Ishikawa (cell line): ENCODE results near the gene BIK.

Experiments used
- CEBPB ChIP-seq: IDR thresholded peaks from 2 replicates; pipeline ENCODE4 v1.6.1; 2012
- CREB1 ChIP-seq: IDR thresholded peaks from 2 replicates; pipeline ENCODE4 v1.6.1; 2012; ENCODE audit warnings: low read depth
- EGR1 ChIP-seq: IDR thresholded peaks from 2 replicates; pipeline ENCODE4 v1.6.1; 2012
- EP300 ChIP-seq: IDR thresholded peaks from 2 replicates; pipeline ENCODE4 v1.6.1; 2012; ENCODE audit warnings: borderline replicate concordance
- FOXM1 ChIP-seq: IDR thresholded peaks from 2 replicates; pipeline ENCODE4 v1.6.1; 2012; ENCODE audit warnings: low read depth, borderline replicate concordance
- MAX ChIP-seq: IDR thresholded peaks from 2 replicates; pipeline ENCODE4 v1.6.1; 2012
- NFIC ChIP-seq: IDR thresholded peaks from 2 replicates; pipeline ENCODE4 v1.6.1; 2012
- RAD21 ChIP-seq: IDR thresholded peaks from 2 replicates; pipeline ENCODE4 v1.6.1; 2012; ENCODE audit warnings: low read depth
- REST ChIP-seq: IDR thresholded peaks from 2 replicates; pipeline ENCODE4 v1.6.1; 2012; ENCODE audit warnings: low read depth, mild to moderate bottlenecking
- TAF1 ChIP-seq: IDR thresholded peaks from 2 replicates; pipeline ENCODE4 v1.6.1; 2012; ENCODE audit warnings: low read depth, mild to moderate bottlenecking
- TCF12 ChIP-seq: IDR thresholded peaks from 2 replicates; pipeline ENCODE4 v1.6.1; 2012; ENCODE audit warnings: low read depth
- TEAD4 ChIP-seq: IDR thresholded peaks from 2 replicates; pipeline ENCODE4 v1.6.1; 2012
- USF1 ChIP-seq: IDR thresholded peaks from 2 replicates; pipeline ENCODE4 v1.6.1; 2012
- YY1 ChIP-seq: IDR thresholded peaks from 2 replicates; pipeline ENCODE4 v1.6.1; 2012; ENCODE audit warnings: low read depth
- ZBTB7A ChIP-seq: IDR thresholded peaks from 2 replicates; pipeline ENCODE4 v1.6.1; 2012; ENCODE audit warnings: low read depth

Gene BIK

GRCh38 chr22:43106302-43106701, 4.2 kb upstream of the BIK start:
- TF ChIP-seq USF1: no peak
- no peak for TF ChIP-seq TCF12
- TF ChIP-seq TAF1: no peak
- no peak for TF ChIP-seq MAX
- TF ChIP-seq CEBPB: no peak

- TF ChIP-seq CEBPB (no peak), TAF1 (no peak), MAX (no peak), REST (no peak), USF1 (no peak), EP300 (no peak), ZBTB7A (no peak), RAD21 (no peak), FOXM1 (no peak), TCF12 (no peak), TEAD4 (no peak), YY1 (no peak), EGR1 (no peak), CREB1 (no peak)
Measured at GRCh38 chr22:43109511-43109910, 1.0 kb upstream of the BIK start.

- TF ChIP-seq USF1 (no peak), CREB1 (no peak), MAX (0 out of 2 replicates have a peak, but pooled peaks have one; percentile 26)
Measured at GRCh38 chr22:43109921-43110443, 568 bp upstream of the BIK start.

- TF ChIP-seq ZBTB7A (no peak), YY1 (0 out of 2 replicates have a peak, but pooled peaks have one; percentile 30), MAX (peak; percentile 88)
Measured at GRCh38 chr22:43110927-43111623, 525 bp downstream of the BIK start.

GRCh38 chr22:43113526-43114251, 3.1 kb downstream of the BIK start:
- TF ChIP-seq NFIC: no peak
- TF ChIP-seq RAD21: no peak
- no peak for TF ChIP-seq CEBPB
- no peak for TF ChIP-seq EP300
- no peak for TF ChIP-seq MAX
- no peak for TF ChIP-seq REST
- no peak for TF ChIP-seq TCF12
- no peak for TF ChIP-seq CREB1
- no peak for TF ChIP-seq USF1
